Right cardiac atrium (tissue), 5 donors: ENCODE data around the gene PUS10. TPM values are rescaled to one million over a fixed set of nuclear protein-coding genes. Genes with fewer than 3 reads are reported as not detected.
A peak's percentile ranks its signal among the peaks of the same experiment; 100 is the strongest.
"Not testable (repeated sequence)": the region's sequence is repeated elsewhere in the genome, so short reads cannot be mapped to it uniquely, and the experiment has no call there.

Source experiments
- ATAC-seq, 2 donors: fragments of 200-7000 bp; cut with Tn5 transposase; one replicate each; pipeline versions ENCODE4 v1.8.0 to v1.9.1; 2020; ENCODE audit warnings: moderate library complexity in 2 of 2, mild to moderate bottlenecking in 1 of 2
- DNase-seq, 3 donors: peaks; one replicate each; pipeline ENCODE4 v3.0.0-alpha.2; 2020
- H3K27ac ChIP-seq: one replicate; pipeline ENCODE4 v1.5.1; 2013; ENCODE audit warnings: mild to moderate bottlenecking, low read length, control low read depth, moderate library complexity
- H3K27me3 ChIP-seq: one replicate; pipeline ENCODE4 v1.6.1; 2013; ENCODE audit not compliant: control insufficient read depth, insufficient read depth
- H3K4me1 ChIP-seq: one replicate; pipeline ENCODE4 v1.6.1; 2013; ENCODE audit warnings: low read length; ENCODE audit not compliant: control insufficient read depth, insufficient read depth
- H3K4me3 ChIP-seq: one replicate; pipeline ENCODE4 v1.5.1; 2013; ENCODE audit warnings: low read length, control low read depth
- H3K9me3 ChIP-seq: one replicate; pipeline ENCODE4 v1.6.1; 2013; ENCODE audit warnings: low read length; ENCODE audit not compliant: control insufficient read depth
- WGBS: extraction: QIAGEN DNeasy Blood & Tissue Kit; methylation state at CpG from one replicate; pipeline ENCODE4 v1.1.7; 2013; 5-methylcytosine and 5-hydroxymethylcytosine counted together
- intact Hi-C, 4 donors: fragments of 100-400 bp; cut with DNase I; formaldehyde crosslinking; loops; one replicate each; pipeline versions ENCODE4 v1.11.0 to v1.14.0; 2022 to 2023
- long read RNA-seq, 4 donors: library from polyadenylated mRNA; unstranded; transcript quantifications; one replicate each; pipeline ENCODE4 v2.0.0, GENCODE V29; 2020 to 2021
- polyA plus RNA-seq: library from polyadenylated mRNA; stranded (reverse); fragments of 200-250 nt; gene quantifications from one replicate; pipeline ENCODE4 v1.2.3, GENCODE V29; 2013
- total RNA-seq, 4 donors: library from RNA; stranded (reverse); fragmentation: NEBNext Ultra II Directional; extraction: Animal tissue kit (Norgen Biotek cat#: 25700); gene quantifications; one replicate each; pipeline ENCODE4 v1.2.1, GENCODE V29; 2021
- donor health status: healthy with polysubstance abuse.
- donor health status: DM: no; HTN: yes; CAD: no.
- donor health status: DM: no; HTN: no; CAD: no.
- donor health status: DM: no; HTN: yes; CAD: no; lungs with severe emphysema.
- donor health status: DM: yes; HTN: yes; CAD: no.

The PUS10 gene, protein sequence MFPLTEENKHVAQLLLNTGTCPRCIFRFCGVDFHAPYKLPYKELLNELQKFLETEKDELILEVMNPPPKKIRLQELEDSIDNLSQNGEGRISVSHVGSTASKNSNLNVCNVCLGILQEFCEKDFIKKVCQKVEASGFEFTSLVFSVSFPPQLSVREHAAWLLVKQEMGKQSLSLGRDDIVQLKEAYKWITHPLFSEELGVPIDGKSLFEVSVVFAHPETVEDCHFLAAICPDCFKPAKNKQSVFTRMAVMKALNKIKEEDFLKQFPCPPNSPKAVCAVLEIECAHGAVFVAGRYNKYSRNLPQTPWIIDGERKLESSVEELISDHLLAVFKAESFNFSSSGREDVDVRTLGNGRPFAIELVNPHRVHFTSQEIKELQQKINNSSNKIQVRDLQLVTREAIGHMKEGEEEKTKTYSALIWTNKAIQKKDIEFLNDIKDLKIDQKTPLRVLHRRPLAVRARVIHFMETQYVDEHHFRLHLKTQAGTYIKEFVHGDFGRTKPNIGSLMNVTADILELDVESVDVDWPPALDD
- total RNA-seq (1 to 10 TPM; 3.4 to 4.6 (median 3.8) TPM), polyA plus RNA-seq (2.9 TPM)
- long read RNA-seq, donor 1, partial matches to known transcripts = 0 of 1 reads
- long read RNA-seq, donor 1, other reads (novel, unspliced or antisense) = 1 of 1 reads
- long read RNA-seq, donor 2, partial matches to known transcripts = 0 of 4 reads
- long read RNA-seq, donor 2, other reads (novel, unspliced or antisense) = 2 of 4 reads
- long read RNA-seq, donor 3, partial matches to known transcripts = 0 of 4 reads
- long read RNA-seq, donor 3, other reads (novel, unspliced or antisense) = 3 of 4 reads
- long read RNA-seq, donor 4, partial matches to known transcripts = 0 of 3 reads
- long read RNA-seq, donor 4, other reads (novel, unspliced or antisense) = 3 of 3 reads

DNA sequence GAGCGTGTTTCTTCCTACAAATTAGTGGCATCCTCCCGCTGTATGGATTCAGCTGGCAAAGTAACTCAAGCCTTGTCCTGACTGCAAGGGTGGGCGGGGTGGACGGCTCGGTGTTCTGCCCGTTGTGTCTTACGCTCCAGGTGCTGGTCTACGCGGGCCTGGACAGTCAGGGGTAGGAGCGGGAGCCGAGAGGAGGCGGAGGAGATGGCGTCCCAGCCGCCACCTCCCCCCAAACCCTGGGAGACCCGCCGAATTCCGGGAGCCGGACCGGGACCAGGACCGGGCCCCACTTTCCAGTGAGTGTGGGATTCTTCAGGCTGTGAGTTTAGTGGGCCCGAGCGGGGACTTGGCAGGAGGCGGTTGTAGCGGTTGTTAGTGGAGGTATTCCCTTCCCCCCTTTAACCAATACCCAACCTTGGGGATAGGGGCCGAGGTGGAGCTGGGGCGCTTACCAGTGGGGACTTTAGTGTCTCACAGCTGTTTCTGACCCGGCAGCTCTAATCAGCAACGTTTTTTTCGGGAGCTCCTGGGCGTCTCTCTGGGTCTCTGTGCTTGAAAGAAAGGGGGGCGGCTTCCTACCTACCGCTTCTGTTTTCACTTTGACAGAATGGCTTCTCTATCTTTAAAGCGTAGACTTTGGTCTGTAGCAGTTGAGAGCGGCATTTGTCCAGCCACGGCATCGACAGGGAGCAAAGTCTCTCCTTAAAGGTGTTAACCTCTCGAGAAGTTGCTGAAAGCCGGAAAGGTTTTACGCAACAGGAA lies at the start of gene PUS10, which contains the start of gene PEX13:
PUS10 (minus strand) TSS at position 700 of the 762 bp plus-strand sequence. CDS start 6,365 bp downstream, outside the sequence.
PEX13 (plus strand) TSS at position 165 of the 762 bp plus-strand sequence; CDS start at position 205, 40 bp downstream.
- WGBS = under 1% methylated on average over 39 of the region's 39 CpGs
- intact Hi-C loops = no loop called here
- H3K27me3 ChIP-seq = no peaks in the 10 kb centered on the region
- no peaks in the 10 kb centered on the region for H3K4me1 ChIP-seq
- no peaks in the 10 kb centered on the region for H3K9me3 ChIP-seq
- H3K4me3 ChIP-seq = peak within 1 kb of the TSS; percentile 88
- peak; percentile 98 for ATAC-seq
- DNase-seq = peak; percentile 73 to 86 (median 84)
- H3K27ac ChIP-seq = peak within 1 kb of the TSS; percentile 81

- ATAC-seq (peak; percentile 99), DNase-seq (peak; percentile 90 to 95 (median 95))
- Histone ChIP-seq H3K27ac (peak within 1 kb of the TSS; percentile 56), H3K4me3 (peak within 1 kb of the TSS; percentile 70), H3K4me1 (no peaks in the 10 kb centered on the region), H3K27me3 (no peaks in the 10 kb centered on the region), H3K9me3 (no peaks in the 10 kb centered on the region)
- intact Hi-C loops = no loop called here
- WGBS = under 1% methylated on average over 112 of the region's 112 CpGs
These were observed 48.0 kb upstream of the PUS10 start, which contains the start of gene SANBR for GRCh38 chr2:61065714-61066709. SANBR (plus strand) TSS chr2:61065871; CDS start chr2:61070351, 4,480 bp downstream.

- Histone ChIP-seq H3K4me1 (no peaks in the 10 kb centered on the region), H3K27ac (no peak overlapping the region), H3K4me3 (no peak overlapping the region), H3K9me3 (no peaks in the 10 kb centered on the region), H3K27me3 (no peaks in the 10 kb centered on the region)
- DNase-seq = no peak
- no peak for ATAC-seq
- intact Hi-C loops = no loop called here
These were observed 41.3 kb upstream of the PUS10 start for GRCh38 chr2:61059382-61059781.

GRCh38 chr2:61057562-61057961 lies 39.5 kb upstream of the PUS10 start:
- Histone ChIP-seq H3K27me3 (no peaks in the 10 kb centered on the region), H3K4me1 (no peaks in the 10 kb centered on the region), H3K27ac (no peak overlapping the region), H3K9me3 (no peaks in the 10 kb centered on the region), H3K4me3 (no peak overlapping the region)
- intact Hi-C loops = no loop called here
- ATAC-seq (no peak), DNase-seq (no peak)

GRCh38 chr2:61055557-61055956 lies 37.5 kb upstream of the PUS10 start:
- WGBS = 42% methylated on average over 2 of the region's 2 CpGs
- no peak overlapping the region for H3K27ac ChIP-seq
- no peak for DNase-seq
- H3K27me3 ChIP-seq = no peaks in the 10 kb centered on the region
- intact Hi-C loops = no loop called here
- no peak overlapping the region for H3K4me3 ChIP-seq
- ATAC-seq = no peak
- no peaks in the 10 kb centered on the region for H3K9me3 ChIP-seq
- no peaks in the 10 kb centered on the region for H3K4me1 ChIP-seq

DNA sequence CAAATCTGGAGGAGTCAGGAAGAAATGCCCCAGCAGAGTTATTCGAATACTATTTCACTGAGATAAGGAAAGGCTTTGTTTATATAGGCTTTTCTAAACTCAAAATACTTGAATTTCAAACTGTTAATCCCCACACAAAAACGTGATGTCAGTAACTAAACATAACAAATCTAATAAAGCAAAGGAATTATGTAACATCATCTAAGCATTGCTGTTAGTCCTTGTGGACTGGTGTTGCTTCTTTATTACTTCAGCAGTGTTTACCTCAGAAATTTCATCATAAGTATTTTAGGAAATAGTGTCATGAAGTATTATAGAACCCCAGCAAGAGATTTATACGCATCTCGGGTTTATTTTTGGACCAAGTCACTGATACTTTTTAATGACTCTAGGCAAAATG lies 27.9 kb upstream of the PUS10 start:
- ATAC-seq = peak in 1 of 2 donors; percentile 18
- Histone ChIP-seq H3K9me3 (no peaks in the 10 kb centered on the region), H3K4me1 (no peaks in the 10 kb centered on the region), H3K27ac (no peak overlapping the region), H3K27me3 (no peaks in the 10 kb centered on the region), H3K4me3 (no peak overlapping the region)
- 34% methylated on average over 4 of the region's 4 CpGs for WGBS
- intact Hi-C loops = no loop called here
- DNase-seq = no peak

DNA sequence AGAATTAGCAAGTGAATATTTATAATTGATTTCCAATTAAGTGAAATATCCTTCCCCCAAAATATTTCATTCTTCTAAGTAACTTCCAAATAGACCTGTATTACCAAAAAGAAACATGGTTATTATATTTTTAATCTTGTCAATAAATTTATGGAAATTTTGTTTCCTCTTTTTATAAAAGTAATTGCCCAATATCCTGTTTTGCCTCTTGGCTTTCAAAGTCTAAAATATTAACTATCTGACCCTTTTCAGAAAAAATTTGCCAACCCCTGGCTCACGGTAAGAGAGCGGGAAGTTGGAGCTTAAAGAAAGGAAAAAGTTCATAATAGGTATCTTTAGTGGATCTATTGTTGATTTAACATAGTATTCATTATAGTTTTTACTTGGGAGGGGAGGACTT lies 27.2 kb upstream of the PUS10 start:
- Histone ChIP-seq H3K9me3 (no peaks in the 10 kb centered on the region), H3K27ac (no peak overlapping the region), H3K4me1 (no peaks in the 10 kb centered on the region), H3K4me3 (no peak overlapping the region), H3K27me3 (no peaks in the 10 kb centered on the region)
- ATAC-seq = no peak
- DNase-seq = no peak
- 55% methylated on average over 2 of the region's 2 CpGs for WGBS
- intact Hi-C loops = no loop called here

- Histone ChIP-seq H3K4me1 (no peaks in the 10 kb centered on the region), H3K9me3 (no peaks in the 10 kb centered on the region), H3K27me3 (no peaks in the 10 kb centered on the region), H3K27ac (no peak overlapping the region), H3K4me3 (no peak overlapping the region)
- ATAC-seq = peak; percentile 83 to 85
- WGBS = 64% methylated on average over 4 of the region's 4 CpGs
- intact Hi-C loops = no loop called here
- DNase-seq = no peak
These were observed 26.6 kb upstream of the PUS10 start for GRCh38 chr2:61044636-61045035.

GRCh38 chr2:61042807-61043206 lies 24.8 kb upstream of the PUS10 start:
- 72% methylated on average over 3 of the region's 3 CpGs for WGBS
- H3K4me1 ChIP-seq = no peaks in the 10 kb centered on the region
- no peak overlapping the region for H3K27ac ChIP-seq
- ATAC-seq (peak in 1 of 2 donors; percentile 36), DNase-seq (no peak)
- no peak overlapping the region for H3K4me3 ChIP-seq
- no peaks in the 10 kb centered on the region for H3K9me3 ChIP-seq
- intact Hi-C loops = no loop called here
- no peaks in the 10 kb centered on the region for H3K27me3 ChIP-seq

DNA sequence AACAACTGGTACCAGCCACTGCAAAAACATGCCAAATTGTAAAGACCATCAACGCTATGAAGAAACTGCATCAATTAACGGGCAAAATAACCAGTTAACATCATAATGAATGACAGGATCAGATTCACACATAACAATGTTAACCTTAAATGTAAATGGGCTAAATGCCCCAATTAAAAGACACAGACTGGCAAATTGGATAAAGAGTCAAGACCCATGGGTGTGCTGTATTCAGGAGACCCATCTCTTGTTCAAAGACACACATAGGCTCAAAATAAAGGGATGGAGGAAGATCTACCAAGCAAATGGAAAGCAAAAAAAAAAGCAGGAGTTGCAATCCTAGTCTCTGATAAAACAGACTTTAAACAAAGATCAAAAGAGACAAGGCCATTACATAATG lies 18.6 kb upstream of the PUS10 start:
- H3K27me3 ChIP-seq, H3K9me3 ChIP-seq, ATAC-seq, H3K4me3 ChIP-seq, H3K27ac ChIP-seq, intact Hi-C loops, DNase-seq, H3K4me1 ChIP-seq: not testable (repeated sequence)
- WGBS = 97% methylated on average over 2 of the region's 2 CpGs
